ENCODE measurements around the gene OR4Q3.
"Not testable (repeated sequence)": the region's sequence is repeated elsewhere in the genome, so short reads cannot be mapped to it uniquely, and the experiment has no call there.

The OR4Q3 gene

GRCh38 chr14:19743256-19743655 lies at the start of gene OR4Q3:
Gene OR4Q3, plus strand, starts transcription at chr14:19743571.
- no peak for DNase-seq

DNA sequence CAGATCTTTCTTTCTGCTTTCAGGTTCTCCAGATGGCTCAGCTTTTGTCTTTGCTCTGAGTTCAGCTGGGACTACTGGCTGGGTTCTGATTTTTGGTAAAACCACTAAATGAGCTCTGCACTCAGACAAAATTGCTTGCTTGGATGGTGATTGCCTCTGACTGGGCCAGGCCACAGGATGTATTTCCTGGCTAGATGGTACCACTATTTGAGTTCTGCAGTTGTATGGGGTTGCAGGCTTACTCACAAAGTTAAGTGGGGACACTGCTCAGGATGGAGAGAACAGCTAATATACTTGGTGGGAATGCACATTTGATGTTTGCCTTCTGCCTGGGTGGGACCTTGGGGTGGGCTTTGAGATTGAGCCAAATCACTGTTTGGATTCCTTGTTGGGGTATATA lies 14.0 kb upstream of the OR4Q3 start:
- no peak for DNase-seq

DNA sequence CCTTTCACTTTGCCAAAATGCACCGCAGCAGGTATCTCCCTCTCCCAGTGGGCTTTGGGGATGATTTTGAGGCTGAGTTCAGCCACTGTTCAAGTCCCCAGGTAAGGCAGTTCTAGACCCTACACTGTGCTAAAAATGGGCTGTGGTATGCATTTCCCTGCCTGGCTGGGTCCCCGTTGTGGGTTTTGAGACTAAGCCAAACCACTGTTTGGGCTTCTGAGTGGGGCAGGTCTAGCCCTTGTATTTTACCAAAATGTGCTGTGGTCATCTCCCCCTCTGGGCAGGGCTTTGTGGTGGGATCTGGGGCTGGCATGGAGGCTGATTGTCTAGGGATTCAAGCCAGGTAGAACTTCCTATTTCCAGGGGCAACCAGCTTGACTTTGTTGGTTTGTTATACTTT lies 13.6 kb upstream of the OR4Q3 start:
- DNase-seq, result no peak

- not testable (repeated sequence) for DNase-seq
Measured at GRCh38 chr14:19733893-19734292, 9.5 kb upstream of the OR4Q3 start.

DNA sequence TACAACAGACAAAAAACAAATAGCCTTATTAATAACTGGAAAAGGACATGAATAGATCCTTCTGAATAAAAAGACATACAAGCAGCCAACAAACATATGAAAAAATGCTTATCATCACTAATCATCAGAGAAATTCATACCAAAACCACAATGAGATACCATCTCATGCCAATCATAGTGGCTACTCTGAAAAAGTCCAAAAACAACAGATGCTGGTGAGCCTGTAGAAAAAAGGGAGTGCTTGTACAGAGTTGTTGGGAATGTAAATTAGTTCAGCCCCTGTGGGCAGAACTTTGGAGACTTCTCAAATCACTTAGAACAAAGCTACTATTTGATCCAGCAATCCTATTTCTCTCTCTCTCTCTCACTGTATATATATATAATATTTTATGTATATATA lies 8.9 kb downstream of the OR4Q3 start:
- DNase-seq, result not testable (repeated sequence)

DNA sequence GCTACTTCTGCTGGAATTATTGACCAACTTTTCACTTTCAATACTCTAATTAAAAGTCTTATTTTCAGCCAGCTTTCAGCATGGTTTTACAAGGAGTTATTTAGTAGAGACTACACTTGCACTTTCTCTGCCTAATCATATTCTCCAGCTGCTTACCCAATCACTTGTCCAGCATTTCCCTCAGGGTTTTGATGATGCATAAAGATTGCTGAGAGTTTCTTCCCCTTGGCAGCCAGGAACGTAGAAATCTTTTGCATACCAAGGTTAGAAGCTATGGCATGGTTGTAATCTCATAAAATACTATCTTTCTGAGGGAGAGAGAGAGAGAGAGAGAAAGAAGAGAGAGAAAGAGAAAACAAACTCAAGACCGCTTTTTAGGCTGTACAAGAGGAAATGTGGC lies 10.8 kb downstream of the OR4Q3 start:
- DNase-seq, result no peak

- DNase-seq, result not testable (repeated sequence)
Measured at GRCh38 chr14:19771491-19771890, 28.1 kb downstream of the OR4Q3 start.

- DNase-seq, result no peak
Measured at GRCh38 chr14:19771895-19772430, 28.6 kb downstream of the OR4Q3 start.

DNA sequence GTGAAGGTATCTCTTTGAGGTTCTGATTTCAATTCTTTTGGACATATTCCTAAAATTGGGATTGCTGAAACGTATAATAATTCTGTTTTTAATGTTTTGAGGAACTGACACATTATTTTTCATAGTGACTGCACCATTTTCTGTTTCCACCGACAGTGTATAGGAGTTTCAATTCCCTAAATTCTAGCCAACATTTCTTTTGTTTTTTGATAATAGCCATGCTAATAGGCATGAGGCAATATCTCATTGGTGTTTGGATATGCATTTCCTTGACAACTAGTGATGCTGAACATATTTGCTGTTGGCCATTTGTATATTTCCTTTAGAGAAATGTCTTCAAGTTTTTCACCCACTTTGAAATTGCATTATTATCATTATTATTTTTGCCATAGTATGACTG lies 29.1 kb downstream of the OR4Q3 start:
- DNase-seq, result not testable (repeated sequence)

DNA sequence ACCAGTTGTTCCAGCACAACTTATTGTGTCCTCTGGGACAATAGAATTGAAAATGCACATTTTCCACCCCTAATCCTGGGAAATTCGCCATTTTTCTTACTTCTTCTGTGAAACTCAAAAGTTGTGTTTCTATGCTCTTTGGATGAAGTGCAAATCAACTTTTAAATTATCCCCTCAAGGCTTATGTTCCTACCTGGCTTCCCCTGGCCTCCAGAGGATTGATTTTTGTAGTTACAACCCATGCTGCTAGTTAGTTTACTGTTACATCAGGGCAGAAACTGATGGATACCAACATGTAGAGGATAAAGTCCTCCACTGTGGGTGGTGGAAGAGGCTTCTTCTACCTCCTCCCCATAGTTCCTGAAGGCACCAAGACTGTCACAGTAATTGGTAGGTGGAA lies 29.8 kb downstream of the OR4Q3 start, which contains the start of gene OR4M1:
Gene OR4M1, plus strand, starts transcription at position 301 of the 400 bp plus-strand sequence. CDS start 6,819 bp downstream, outside the sequence.
- not testable (repeated sequence) for DNase-seq

GRCh38 chr14:19775587-19775986 lies 32.2 kb downstream of the OR4Q3 start:
- DNase-seq, result no peak

DNA sequence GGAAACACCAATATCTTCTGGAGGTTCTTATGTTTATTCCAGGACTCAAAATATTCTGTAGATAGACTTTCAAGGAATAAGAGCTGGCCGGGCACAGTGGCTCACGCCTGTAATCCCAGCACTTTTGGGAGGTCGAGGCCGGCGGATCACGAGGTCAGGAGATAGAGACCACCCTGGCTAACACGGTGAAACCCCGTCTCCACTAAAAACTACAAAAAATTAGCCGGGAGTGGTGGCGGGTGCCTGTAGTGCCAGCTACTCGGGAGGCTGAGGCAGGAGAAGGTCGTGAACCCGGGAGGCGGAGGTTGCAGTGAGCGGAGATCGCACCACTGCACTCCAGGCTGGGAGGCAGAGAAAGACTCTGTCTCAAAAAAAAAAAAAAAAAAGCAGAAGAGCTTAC lies 42.5 kb downstream of the OR4Q3 start:
- not testable (repeated sequence) for DNase-seq

GRCh38 chr14:19787318-19787717 lies 43.9 kb downstream of the OR4Q3 start:
- DNase-seq, result not testable (repeated sequence)

DNA sequence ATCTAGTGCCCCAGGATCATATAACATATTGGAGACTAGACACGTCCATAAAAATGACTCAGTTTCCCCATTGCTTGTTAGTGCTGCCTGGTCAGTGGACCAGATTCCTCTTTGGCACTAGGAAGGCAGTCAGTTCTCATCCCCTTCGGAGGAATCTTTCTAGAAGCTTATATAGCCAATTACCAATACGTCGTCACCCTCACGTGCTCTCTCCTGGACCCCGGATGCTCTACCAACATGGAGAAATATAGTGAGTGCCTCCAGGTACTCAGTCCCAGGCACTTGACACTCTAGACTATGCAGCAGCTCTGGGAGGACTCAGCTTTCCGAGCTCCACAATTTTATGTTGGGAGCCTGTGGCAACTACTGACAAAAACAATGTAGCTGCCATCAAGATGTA lies 44.8 kb downstream of the OR4Q3 start:
- DNase-seq, result not testable (repeated sequence)

DNA sequence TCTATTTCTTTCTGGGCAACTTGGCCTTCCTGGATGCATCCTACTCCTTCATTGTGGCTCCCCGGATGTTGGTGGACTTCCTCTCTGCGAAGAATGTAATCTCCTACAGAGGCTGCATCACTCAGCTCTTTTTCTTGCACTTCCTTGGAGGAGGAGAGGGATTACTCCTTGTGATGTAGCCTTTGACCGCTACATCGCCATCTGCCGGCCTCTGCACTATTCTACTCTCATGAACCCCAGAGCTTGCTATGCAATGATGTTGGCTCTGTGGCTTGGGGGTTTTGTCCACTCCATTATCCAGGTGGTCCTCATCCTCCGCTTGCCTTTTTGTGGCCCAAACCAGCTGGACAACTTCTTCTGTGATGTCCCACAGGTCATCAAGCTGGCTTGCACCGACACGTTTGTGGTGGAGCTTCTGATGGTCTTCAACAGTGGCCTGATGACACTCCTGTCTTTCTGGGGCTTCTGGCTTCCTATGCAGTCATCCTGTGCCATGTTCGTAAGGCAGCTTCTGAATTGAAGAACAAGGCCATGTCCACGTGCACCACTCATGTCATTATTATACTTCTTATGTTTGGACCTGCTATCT lies 53.2 kb downstream of the OR4Q3 start:
- not testable (repeated sequence) for DNase-seq

Data from fibroblast of skin of right biceps (primary cell).